ENCODE data around the gene DRAXIN. TPM values are rescaled to one million over a fixed set of nuclear protein-coding genes. Genes with fewer than 3 reads are reported as not detected.

The DRAXIN gene
- total RNA-seq, 1 donor from 2014 or later: 0.05 TPM

DNA sequence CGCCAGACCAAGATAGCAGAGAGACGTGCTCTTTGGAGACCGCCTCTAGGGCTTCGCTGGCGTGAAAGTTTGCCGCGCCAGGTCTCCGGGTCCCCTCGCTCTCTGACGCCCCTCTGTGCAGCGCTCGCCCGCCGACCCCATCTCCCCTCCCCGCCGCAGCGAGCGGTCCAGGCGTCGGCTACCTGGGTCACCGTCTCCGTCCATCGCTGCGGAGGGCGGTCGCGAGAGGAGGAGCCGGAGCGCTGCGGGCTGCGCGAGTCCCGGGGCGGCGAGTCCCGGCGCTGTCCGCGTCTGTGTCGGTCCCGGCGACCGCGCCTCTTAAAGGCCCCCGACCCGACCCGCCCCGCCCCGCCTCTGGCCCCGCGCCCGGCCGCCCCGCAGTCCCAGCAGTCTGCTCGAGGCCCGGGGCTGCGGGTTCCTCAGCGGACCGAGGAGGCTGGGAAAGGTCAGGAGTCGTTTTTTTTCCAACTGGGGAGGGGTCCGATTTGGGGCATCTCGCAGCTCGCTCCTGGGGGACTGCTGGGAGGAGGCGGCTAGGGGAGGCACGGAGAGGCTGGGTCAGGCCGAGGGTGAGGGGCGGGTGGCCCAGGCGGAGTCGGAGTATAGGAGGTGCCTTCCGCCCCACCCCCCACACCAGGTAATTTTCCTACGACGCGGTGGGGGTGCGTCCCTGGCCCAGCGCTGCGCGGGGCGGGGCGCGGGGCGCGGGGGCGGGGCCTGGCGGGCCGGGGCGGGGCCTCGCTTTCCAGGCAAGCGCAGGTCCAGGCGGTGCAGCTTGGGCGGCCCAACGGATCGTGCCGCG, 37.2 kb upstream of the DRAXIN start, which contains the start of the genes FBXO2 and FBXO44:
FBXO2 (minus strand) TSS at position 293 of the 802 bp plus-strand sequence; CDS start at position 204, 89 bp downstream.
FBXO44 (plus strand) TSS at position 741 of the 802 bp plus-strand sequence. CDS start 959 bp downstream, outside the sequence.
- DNase-seq (peak; percentile 72), ATAC-seq (ENCODE audit: poor library complexity) (peak; percentile 86)
- intact Hi-C loops (cut with DNase I): loop anchor here (5.0 kb wide), 1 partner anchor 63 kb away; no protein-coding TSS in a partner anchor

DNA sequence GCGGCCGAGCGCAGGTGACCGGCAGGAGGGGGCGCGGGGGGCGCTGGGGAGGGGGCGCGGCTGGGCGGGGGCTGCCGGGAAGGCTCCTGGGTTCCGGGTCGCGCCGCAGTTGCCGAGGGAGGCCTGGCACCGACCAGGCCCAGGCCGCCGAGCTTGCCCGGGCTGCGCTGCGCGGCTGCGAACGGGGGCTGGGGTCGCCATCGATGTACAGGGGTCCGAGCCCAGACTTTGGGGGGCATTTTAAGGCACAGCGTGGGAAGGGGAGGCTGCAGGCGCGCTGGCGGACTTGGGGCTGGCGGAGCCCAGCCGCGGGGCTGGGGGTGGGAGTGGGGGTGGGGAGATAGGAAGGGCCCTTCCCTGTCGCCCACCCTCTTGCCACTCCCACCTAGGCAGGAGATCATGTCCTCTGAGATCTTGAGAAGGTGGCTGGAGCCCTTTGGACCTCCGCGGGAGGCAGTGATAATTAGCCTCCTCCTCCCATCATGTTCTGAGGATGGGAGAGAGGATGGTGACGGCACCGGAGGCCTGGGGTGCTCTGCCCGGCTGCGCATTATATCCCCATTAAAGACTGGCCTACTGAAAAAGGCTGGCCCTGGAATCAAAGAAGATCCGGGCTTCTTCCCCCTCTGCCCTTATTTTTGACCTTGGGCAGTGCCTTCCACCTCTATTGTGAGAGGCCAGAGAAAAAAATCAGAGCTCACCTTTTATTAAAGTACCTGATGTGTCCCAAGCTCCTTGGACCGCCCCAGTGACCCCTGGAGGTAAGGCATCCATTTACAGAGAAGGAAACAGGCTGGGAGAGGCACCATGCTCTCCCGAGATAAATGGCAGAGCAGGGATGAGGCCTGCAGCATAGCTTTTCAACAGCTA, 36.3 kb upstream of the DRAXIN start:
- ATAC-seq (ENCODE audit: poor library complexity) (peak; percentile 7), DNase-seq (no peak)
- intact Hi-C loops (cut with DNase I): loop anchor here (5.0 kb wide), 1 partner anchor 62 kb away; no protein-coding TSS in a partner anchor

DNA sequence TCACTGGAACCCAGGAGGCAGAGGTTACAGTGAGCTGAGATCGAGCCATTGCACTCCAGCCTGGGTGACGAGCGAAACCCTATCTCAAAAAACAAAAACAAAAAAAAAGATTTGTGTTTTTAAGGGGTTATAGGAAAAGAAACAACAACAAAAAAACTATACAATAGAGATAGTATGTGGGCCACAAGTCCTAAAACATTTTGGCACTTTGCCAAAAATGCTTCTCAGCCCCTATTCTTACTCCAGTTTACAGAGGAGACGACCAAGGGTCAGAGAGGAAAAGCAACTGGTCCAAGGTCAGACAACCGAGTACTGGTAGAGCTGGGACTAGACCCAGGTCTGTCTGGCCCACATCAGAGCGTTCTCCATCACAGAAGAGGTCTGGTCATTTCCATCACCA, 33.9 kb upstream of the DRAXIN start:
- DNase-seq (no peak), ATAC-seq (ENCODE audit: poor library complexity) (no peak)
- intact Hi-C loops (cut with DNase I): no loop called here

- ATAC-seq (ENCODE audit: poor library complexity) (no peak), DNase-seq (peak; percentile 27)
- intact Hi-C loops (cut with DNase I): no loop called here
Observed at GRCh38 chr1:11658542-11658941, 33.0 kb upstream of the DRAXIN start.

- no peak for ATAC-seq (ENCODE audit: poor library complexity)
- intact Hi-C loops (cut with DNase I): no loop called here
- no peak for DNase-seq
Observed at GRCh38 chr1:11659748-11660147, 31.8 kb upstream of the DRAXIN start.

- no peak for DNase-seq
- ATAC-seq (ENCODE audit: poor library complexity): no peak
- intact Hi-C loops (cut with DNase I): no loop called here
Observed at GRCh38 chr1:11661103-11661502, 30.4 kb upstream of the DRAXIN start.

- intact Hi-C loops (cut with DNase I): no loop called here
Observed at GRCh38 chr1:11664336-11665065, 27.0 kb upstream of the DRAXIN start.

DNA sequence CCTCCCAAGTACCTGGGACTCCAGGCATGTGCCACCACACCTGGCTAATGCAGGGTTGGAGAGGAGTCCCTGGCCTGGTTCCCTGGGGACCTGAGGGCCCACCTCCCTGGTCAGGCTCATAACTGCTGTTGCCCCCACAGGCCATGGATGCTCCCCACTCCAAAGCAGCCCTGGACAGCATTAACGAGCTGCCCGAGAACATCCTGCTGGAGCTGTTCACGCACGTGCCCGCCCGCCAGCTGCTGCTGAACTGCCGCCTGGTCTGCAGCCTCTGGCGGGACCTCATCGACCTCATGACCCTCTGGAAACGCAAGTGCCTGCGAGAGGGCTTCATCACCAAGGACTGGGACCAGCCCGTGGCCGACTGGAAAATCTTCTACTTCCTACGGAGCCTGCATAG, 23.0 kb upstream of the DRAXIN start:
- no peak for DNase-seq
- intact Hi-C loops (cut with DNase I): no loop called here
- ATAC-seq (ENCODE audit: poor library complexity): no peak

More at GRCh38 chr1:11664336-11665065, 27.0 kb upstream of the DRAXIN start:
- ATAC-seq (ENCODE audit: poor library complexity) (peak; percentile 44), DNase-seq (peak; percentile 67)

DNA sequence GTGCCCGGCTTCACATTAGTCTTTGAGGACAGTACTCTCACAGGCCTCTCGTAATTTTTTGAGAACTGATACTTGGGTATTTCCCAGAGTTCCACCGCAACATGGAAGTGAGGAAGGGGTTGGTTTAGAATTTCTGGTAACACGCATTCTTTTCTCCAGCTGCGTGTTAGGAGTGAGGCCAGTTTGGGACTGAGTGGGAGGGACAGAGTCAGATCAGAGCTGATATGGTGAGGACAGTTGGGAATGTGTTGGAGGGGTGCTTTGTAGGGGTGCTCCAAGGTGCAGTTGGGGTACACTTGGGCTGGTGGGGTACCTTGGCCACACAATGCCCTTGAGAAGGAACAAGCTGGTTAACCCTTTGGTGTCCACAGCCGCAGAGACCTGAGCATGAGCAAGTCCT, 20.8 kb upstream of the DRAXIN start:
- DNase-seq (no peak), ATAC-seq (ENCODE audit: poor library complexity) (no peak)
- intact Hi-C loops (cut with DNase I): no loop called here

DNA sequence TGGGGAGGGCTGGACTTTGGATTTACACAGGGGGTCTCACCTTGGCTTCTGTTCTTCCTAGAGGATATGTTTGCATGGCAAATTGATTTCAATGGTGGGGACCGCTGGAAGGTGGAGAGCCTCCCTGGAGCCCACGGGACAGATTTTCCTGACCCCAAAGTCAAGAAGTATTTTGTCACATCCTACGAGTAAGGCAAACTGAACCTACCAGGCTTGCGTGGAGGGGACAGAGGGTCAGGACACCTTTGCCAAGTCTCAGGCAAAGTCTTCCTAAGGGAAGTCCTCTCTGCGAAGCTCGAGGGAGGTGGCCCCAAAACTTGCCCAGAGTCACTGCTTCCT, 20.3 kb upstream of the DRAXIN start:
- ATAC-seq (ENCODE audit: poor library complexity): no peak
- intact Hi-C loops (cut with DNase I): no loop called here
- no peak for DNase-seq

GRCh38 chr1:11671544-11672286, 19.8 kb upstream of the DRAXIN start:
- DNase-seq: peak; percentile 30
- intact Hi-C loops (cut with DNase I): no loop called here
- ATAC-seq (ENCODE audit: poor library complexity): no peak

DNA sequence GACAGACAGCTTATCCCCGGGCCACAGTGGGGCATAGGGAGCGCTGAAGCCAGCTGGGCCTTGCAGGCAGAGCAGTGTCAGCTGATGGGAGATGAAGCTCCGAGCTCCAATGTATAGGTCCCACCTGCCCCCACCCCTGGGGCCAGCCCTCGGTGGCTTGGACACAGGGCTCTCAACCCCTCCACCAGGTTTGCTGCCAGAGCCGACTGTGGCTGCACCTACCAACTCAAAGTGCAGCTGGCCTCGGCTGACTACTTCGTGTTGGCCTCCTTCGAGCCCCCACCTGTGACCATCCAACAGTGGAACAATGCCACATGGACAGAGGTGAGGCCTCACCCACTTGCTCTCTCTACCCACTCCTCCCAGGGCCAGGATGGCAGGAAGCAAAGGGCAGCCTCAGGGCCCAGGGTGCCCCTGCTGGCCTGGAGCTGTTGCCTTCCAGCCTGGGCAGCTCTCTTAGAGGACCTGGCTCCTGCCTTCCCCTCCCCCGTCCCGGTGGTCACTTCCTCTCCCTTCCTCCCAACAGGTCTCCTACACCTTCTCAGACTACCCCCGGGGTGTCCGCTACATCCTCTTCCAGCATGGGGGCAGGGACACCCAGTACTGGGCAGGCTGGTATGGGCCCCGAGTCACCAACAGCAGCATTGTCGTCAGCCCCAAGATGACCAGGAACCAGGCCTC, 18.3 kb upstream of the DRAXIN start:
- intact Hi-C loops (cut with DNase I): no loop called here
- peak; percentile 11 for ATAC-seq (ENCODE audit: poor library complexity)
- DNase-seq: peak; percentile 25

- intact Hi-C loops (cut with DNase I): no loop called here
- ATAC-seq (ENCODE audit: poor library complexity) (no peak), DNase-seq (no peak)
Observed at GRCh38 chr1:11674488-11674887, 17.0 kb upstream of the DRAXIN start.

- ATAC-seq (ENCODE audit: poor library complexity): no peak
- no peak for DNase-seq
- intact Hi-C loops (cut with DNase I): no loop called here
Observed at GRCh38 chr1:11675325-11675724, 16.2 kb upstream of the DRAXIN start.

DNA sequence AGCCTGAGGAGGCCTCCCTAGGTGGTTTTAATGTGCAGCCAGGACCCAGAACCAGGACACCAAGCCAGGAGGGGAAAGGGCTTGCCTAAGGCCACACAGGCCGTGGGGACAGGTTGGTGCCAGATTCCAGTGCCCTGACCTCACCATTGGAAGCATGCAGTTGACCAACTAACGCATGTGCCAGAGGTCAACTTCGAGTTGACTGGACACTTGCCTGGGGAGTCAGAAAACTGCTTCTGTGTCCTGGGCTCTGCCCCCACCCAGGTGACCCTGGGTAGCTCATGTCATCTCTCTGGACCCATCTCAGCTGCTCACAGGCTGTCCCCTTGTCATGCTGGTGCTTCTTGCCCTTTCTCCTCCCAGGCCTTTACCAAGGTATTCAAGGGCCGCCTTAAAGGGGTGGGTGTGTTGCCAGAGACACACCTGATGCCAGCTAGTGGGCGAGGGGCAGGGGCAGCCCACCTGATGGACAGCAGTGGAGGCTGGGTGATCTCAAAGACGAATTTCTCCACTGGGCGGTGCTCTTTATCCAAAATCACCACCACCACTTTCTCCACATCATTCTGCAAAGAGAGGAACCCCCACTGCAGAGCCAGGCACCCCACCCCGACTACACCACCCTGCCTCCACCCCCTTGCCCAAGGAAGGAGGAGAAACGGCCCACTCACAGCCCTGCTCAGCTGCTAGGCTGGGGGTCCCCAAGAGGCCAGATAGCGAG, 15.0 kb upstream of the DRAXIN start:
- intact Hi-C loops (cut with DNase I): no loop called here

DNA sequence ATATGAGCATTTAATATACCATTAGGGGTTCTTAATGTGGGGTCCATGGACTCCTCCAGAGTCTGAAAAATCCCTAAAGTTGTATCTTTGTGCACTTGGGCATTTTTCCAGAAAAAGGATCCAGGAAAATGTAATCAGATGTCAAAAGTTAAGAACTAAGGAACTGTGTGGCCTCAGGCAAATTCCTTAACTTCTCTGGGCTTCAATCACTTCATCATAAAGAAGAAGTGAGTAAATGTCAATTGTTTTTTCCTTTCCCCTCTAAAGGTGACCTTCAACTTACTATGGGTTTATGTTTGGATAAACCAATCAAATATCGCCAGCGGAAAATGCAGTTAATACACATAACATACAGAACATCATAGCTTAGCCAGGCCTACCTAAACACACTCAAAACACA, 13.1 kb upstream of the DRAXIN start:
- intact Hi-C loops (cut with DNase I): no loop called here
- ATAC-seq (ENCODE audit: poor library complexity) (no peak), DNase-seq (no peak)

More for the DNA sequence above, 15.0 kb upstream of the DRAXIN start:
- DNase-seq: no peak
- no peak for ATAC-seq (ENCODE audit: poor library complexity)
